ENCODE data around the gene UBR3.

The UBR3 gene

DNA sequence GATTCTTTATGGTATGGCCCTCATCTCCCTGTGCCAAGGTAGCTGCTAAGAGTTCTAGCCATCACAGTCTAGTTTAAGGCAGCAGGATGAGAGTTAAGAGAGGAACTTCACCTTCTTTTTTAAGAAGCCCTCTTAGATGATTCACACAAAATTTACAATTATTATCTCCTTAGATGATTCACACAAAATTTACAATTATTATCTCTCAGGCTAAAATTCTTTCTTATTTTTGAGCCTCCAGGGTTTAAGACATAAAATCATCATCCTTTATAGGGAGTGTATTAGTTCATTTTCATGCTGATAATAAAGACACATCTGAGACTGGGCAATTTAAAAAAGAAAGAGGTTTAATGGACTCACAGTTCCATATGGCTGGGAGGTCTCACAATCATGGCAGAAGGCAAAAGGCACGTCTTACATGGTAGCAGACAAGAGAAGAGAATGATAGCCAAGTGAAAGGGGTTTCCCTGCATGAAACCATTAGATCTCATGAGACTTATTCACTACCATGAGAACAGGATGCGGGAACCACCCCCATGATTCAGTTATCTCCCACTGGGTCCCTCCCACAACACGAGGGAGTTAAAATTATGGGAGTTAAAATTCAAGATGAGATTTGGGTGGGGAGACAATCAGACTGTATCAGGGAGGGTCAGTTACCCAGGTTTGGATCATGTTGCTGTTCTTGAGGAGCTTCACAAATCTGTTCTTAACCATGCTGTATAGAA is 217.7 kb downstream of the UBR3 start:
- H3K9me2 ChIP-seq (replicated peaks; ENCODE audit: insufficient read depth, low read length): no peaks in the 10 kb centered on the region
- no peaks in the 10 kb centered on the region for H3F3A ChIP-seq (ENCODE audit: insufficient read depth, low read length)
- no peaks in the 10 kb centered on the region for H4K20me1 ChIP-seq (ENCODE audit: insufficient read depth, low read length)
- no peak overlapping the region for H3K4me2 ChIP-seq (ENCODE audit: low read depth, low read length)
- no peaks in the 10 kb centered on the region for H3K36me3 ChIP-seq (replicated peaks; ENCODE audit: insufficient read depth, low read length)
- DNase-seq: no peak
- no peaks in the 10 kb centered on the region for H3K27me3 ChIP-seq (replicated peaks; ENCODE audit: insufficient read depth, low read length)
- H3K4me1 ChIP-seq (ENCODE audit: low read length): no peaks in the 10 kb centered on the region
- H3K9me3 ChIP-seq (replicated peaks; ENCODE audit: insufficient read depth, low read length): no peaks in the 10 kb centered on the region
- TF ChIP-seq, protein P1, sequence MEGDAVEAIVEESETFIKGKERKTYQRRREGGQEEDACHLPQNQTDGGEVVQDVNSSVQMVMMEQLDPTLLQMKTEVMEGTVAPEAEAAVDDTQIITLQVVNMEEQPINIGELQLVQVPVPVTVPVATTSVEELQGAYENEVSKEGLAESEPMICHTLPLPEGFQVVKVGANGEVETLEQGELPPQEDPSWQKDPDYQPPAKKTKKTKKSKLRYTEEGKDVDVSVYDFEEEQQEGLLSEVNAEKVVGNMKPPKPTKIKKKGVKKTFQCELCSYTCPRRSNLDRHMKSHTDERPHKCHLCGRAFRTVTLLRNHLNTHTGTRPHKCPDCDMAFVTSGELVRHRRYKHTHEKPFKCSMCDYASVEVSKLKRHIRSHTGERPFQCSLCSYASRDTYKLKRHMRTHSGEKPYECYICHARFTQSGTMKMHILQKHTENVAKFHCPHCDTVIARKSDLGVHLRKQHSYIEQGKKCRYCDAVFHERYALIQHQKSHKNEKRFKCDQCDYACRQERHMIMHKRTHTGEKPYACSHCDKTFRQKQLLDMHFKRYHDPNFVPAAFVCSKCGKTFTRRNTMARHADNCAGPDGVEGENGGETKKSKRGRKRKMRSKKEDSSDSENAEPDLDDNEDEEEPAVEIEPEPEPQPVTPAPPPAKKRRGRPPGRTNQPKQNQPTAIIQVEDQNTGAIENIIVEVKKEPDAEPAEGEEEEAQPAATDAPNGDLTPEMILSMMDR (IDR thresholded peaks at IDR 0.05; ENCODE audit: low read length): no peak
- TF ChIP-seq EZH2 (optimal IDR thresholded peaks at IDR 0.05; ENCODE audit: low read depth, low read length): no peak
- no peak for TF ChIP-seq EZH2phosphoT487 (IDR thresholded peaks at IDR 0.05; ENCODE audit: low read length)
- H2AFZ ChIP-seq (ENCODE audit: low read length): no peak overlapping the region
- no peaks in the 10 kb centered on the region for H3K79me2 ChIP-seq (ENCODE audit: low read length)
- no peak overlapping the region for H3K9ac ChIP-seq (ENCODE audit: low read length)
- no peak overlapping the region for H3K4me3 ChIP-seq (ENCODE audit: low read length)
- H3K27ac ChIP-seq (ENCODE audit: low read length): no peak overlapping the region

DNA sequence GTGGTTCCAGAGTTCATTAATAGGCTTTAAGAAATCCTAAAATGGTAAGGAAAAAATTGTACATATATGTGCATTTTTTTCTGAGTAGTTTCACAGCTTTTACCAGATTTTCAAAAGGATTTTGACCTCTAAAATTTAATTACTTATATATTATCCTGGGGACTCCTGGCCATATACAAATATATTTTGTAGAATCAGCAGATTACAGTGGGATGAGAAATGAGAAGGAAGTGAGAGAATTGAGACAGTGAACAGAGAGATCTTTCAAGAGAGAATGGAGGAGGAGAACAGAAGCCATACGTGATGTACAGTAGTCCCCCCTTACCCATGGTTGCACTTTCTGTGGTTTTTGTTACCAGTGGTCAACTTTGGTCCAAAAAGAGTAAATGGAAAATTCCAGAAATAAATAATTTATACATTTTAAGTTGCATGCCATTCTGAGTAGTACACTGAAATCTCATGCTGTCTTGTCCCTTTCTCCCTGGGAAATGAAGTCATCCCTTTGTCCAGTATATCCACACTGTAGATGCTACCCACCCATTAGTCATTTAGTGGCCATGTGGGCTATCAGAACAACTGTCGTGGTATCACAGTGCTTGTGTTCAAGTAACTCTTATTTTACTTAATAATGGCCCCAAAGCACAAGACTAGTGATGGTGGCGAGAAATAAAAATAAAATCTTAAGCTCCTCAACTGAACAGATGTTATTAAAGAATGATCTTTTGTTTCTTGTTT is 220.2 kb downstream of the UBR3 start:
- no peak overlapping the region for H3K27ac ChIP-seq (ENCODE audit: low read length)
- no peaks in the 10 kb centered on the region for H3K4me1 ChIP-seq (ENCODE audit: low read length)
- no peaks in the 10 kb centered on the region for H3K79me2 ChIP-seq (ENCODE audit: low read length)
- H4K20me1 ChIP-seq (ENCODE audit: insufficient read depth, low read length): no peaks in the 10 kb centered on the region
- DNase-seq: no peak
- no peaks in the 10 kb centered on the region for H3K36me3 ChIP-seq (replicated peaks; ENCODE audit: insufficient read depth, low read length)
- H2AFZ ChIP-seq (ENCODE audit: low read length): no peak overlapping the region
- H3K9me3 ChIP-seq (replicated peaks; ENCODE audit: insufficient read depth, low read length): no peaks in the 10 kb centered on the region
- H3F3A ChIP-seq (ENCODE audit: insufficient read depth, low read length): no peaks in the 10 kb centered on the region
- no peak overlapping the region for H3K4me2 ChIP-seq (ENCODE audit: low read depth, low read length)
- no peaks in the 10 kb centered on the region for H3K27me3 ChIP-seq (replicated peaks; ENCODE audit: insufficient read depth, low read length)
- H3K4me3 ChIP-seq (ENCODE audit: low read length): no peak overlapping the region
- H3K9ac ChIP-seq (ENCODE audit: low read length): no peak overlapping the region
- H3K9me2 ChIP-seq (replicated peaks; ENCODE audit: insufficient read depth, low read length): no peaks in the 10 kb centered on the region
- TF ChIP-seq, protein P1 (IDR thresholded peaks at IDR 0.05; ENCODE audit: low read length): no peak
- TF ChIP-seq EZH2 (optimal IDR thresholded peaks at IDR 0.05; ENCODE audit: low read depth, low read length): no peak

DNA sequence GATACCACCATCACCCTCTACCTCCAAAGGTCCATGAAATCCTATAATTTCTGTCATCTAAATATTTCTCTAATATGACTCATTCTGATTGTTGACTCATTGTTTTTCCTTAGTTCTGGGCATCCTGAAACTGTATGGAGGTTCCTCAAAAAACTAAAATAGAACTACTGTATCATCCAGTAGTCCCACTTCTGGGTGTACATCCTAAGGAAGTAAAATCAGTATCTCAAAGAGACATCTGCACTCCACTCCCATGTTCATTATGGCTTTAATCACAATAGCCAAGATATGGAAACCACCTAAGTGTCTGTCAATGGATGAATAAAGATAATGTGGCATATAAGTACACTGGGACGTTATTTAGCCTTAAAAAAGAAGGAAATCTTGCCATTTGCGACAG is 224.9 kb downstream of the UBR3 start:
- H3K4me2 ChIP-seq (ENCODE audit: low read depth, low read length): no peak overlapping the region
- no peaks in the 10 kb centered on the region for H3K4me1 ChIP-seq (ENCODE audit: low read length)
- TF ChIP-seq EZH2 (optimal IDR thresholded peaks at IDR 0.05; ENCODE audit: low read depth, low read length) (no peak), EZH2phosphoT487 (IDR thresholded peaks at IDR 0.05; ENCODE audit: low read length) (no peak)
- TF ChIP-seq, protein P1 (IDR thresholded peaks at IDR 0.05; ENCODE audit: low read length): no peak

More for the DNA sequence above, 224.9 kb downstream of the UBR3 start:
- Histone ChIP-seq H3K4me3 (ENCODE audit: low read length) (no peak overlapping the region), H2AFZ (ENCODE audit: low read length) (no peak overlapping the region), H4K20me1 (ENCODE audit: insufficient read depth, low read length) (no peaks in the 10 kb centered on the region), H3K27me3 (replicated peaks; ENCODE audit: insufficient read depth, low read length) (no peaks in the 10 kb centered on the region), H3K79me2 (ENCODE audit: low read length) (no peaks in the 10 kb centered on the region), H3K9me3 (replicated peaks; ENCODE audit: insufficient read depth, low read length) (no peaks in the 10 kb centered on the region), H3K9ac (ENCODE audit: low read length) (no peak overlapping the region), H3F3A (ENCODE audit: insufficient read depth, low read length) (no peaks in the 10 kb centered on the region), H3K36me3 (replicated peaks; ENCODE audit: insufficient read depth, low read length) (no peaks in the 10 kb centered on the region), H3K9me2 (replicated peaks; ENCODE audit: insufficient read depth, low read length) (no peaks in the 10 kb centered on the region), H3K27ac (ENCODE audit: low read length) (no peak overlapping the region)
- DNase-seq: no peak

Data from MM.1S (cell line).